ENCODE data around the gene SHANK3. TPM values are rescaled to one million over a fixed set of nuclear protein-coding genes. Genes with fewer than 3 reads are reported as not detected.

The SHANK3 gene
- total RNA-seq, 4 donors from 2014 or later, result 2.8 to 36.3 (median 10.8) TPM

GRCh38 chr22:50698546-50698945 is 25.9 kb downstream of the SHANK3 start:
- Histone ChIP-seq H3K9me3 (no peaks in the 10 kb centered on the region), H3K4me3 (no peak overlapping the region), H3K36me3 (no peaks in the 10 kb centered on the region), H3K27ac (peak overlapping the region in 1 of 4 donors; percentile 19), H3K27me3 (no peaks in the 10 kb centered on the region), H3K4me1 (peaks cover 0 to 21% (median 0%) of the 10 kb centered on the region in 4 donors)
- TF ChIP-seq POLR2A (IDR thresholded peaks at IDR 0.05) (no peak), CTCF (IDR thresholded peaks at IDR 0.05) (no peak)
- DNase-seq, result peak in 1 of 3 donors; percentile 12

- TF ChIP-seq POLR2A (IDR thresholded peaks at IDR 0.05) (no peak), CTCF (IDR thresholded peaks at IDR 0.05) (no peak)
- Histone ChIP-seq H3K27ac (no peak overlapping the region), H3K27me3 (no peaks in the 10 kb centered on the region), H3K4me1 (peaks cover 0 to 21% (median 0%) of the 10 kb centered on the region in 4 donors), H3K4me3 (no peak overlapping the region), H3K36me3 (no peaks in the 10 kb centered on the region), H3K9me3 (no peaks in the 10 kb centered on the region)
- DNase-seq, result peak in 1 of 3 donors; percentile 36
Observed at GRCh38 chr22:50699001-50699755, 26.6 kb downstream of the SHANK3 start.

DNA sequence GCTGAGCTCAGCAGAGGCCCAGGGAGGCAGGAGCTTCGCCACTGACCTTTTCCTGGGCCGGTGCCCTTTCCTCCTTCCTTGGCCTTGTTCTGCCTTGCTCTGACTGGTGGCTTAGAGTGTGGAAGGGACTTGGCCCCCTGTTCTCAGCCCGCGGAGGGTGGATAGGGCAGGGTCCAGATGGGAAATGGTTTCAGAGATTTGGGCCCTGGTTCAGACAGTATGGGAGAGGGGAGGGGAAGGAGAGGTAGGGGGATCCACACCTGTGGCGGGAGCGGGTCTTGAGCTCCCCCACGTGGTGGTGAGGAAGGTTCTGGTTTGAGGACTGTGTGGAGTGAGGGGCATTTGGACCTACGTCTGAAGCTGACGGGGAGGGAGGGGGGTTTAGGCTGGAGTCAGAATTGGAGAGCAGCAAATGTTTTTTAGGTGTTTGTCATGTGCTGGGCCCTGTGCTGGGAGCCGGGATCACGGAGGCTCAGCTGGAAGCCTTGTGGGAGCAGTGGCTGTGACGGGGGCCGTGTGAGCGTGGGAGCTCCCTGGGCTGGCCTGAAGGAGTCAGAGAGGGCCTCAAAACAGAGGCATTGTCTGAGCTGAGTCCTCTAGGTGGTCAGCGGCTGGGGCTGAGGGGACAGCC is 27.2 kb downstream of the SHANK3 start:
- Histone ChIP-seq H3K4me3 (no peak overlapping the region), H3K36me3 (no peaks in the 10 kb centered on the region), H3K9me3 (no peaks in the 10 kb centered on the region), H3K4me1 (peaks cover 0 to 21% (median 0%) of the 10 kb centered on the region in 4 donors), H3K27me3 (no peaks in the 10 kb centered on the region), H3K27ac (no peak overlapping the region)
- no peak for TF ChIP-seq POLR2A (IDR thresholded peaks at IDR 0.05)
- no peak for TF ChIP-seq CTCF (IDR thresholded peaks at IDR 0.05)
- peak in 1 of 3 donors; percentile 39 for DNase-seq

DNA sequence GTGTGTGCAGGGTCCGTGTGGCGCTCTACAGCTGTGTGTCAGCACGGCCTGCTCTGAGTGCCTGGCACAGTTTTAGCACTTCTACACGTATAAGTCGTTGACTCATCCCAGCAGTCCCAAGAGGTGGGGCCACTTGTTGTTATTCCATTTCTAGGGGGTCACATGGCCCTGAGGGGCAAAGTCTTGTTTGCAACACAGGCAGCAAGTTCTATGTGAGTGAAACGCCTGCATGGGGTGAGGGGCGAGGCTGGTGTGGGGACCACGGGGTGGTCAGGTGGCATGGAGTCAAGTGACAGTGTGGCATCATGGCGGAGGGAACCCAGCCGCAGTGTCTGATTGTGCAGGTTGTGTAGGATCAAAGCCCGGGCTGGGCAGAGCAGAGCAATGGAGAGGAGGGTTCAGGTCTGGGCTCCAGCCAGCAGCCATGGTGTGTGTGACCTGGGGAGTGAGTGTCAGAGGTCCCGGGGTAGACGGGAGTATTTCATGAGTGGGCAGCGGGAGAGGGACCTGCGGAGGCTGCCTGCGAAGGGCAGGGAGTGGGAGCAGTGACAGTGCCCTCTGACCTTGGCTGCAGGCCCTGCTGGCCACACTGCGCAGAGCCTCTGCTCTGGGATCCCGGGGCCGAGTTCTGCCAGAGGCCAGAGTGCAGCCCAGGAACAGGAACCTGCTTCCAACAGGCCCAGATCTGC is 27.9 kb downstream of the SHANK3 start:
- H3K27ac ChIP-seq, result no peak overlapping the region
- H3K27me3 ChIP-seq, result no peaks in the 10 kb centered on the region
- H3K4me3 ChIP-seq, result no peak overlapping the region
- H3K9me3 ChIP-seq, result no peaks in the 10 kb centered on the region
- TF ChIP-seq POLR2A (IDR thresholded peaks at IDR 0.05) (no peak), CTCF (IDR thresholded peaks at IDR 0.05) (no peak)
- no peaks in the 10 kb centered on the region for H3K36me3 ChIP-seq
- peak in 1 of 3 donors; percentile 43 for DNase-seq
- H3K4me1 ChIP-seq, result peaks cover 0 to 21% (median 0%) of the 10 kb centered on the region in 4 donors

DNA sequence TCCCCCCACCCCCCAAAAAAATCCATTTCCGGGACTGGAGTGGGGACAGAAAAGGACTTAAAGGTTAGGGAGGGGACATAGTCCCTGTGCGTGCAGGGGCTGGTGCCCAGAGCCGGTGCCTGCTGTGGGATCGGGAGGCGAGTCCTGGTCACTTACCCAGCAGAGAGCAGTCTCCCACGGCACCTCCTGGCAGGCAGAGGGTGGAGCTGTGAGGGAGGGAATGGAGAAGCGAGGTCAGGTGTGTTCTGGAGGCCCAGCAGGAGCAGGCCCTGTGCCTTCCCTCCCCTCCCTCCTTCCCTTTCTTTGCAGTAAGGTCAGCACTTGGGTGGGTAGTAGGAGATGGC is 28.4 kb downstream of the SHANK3 start:
- no peak for DNase-seq
- no peak for TF ChIP-seq POLR2A (IDR thresholded peaks at IDR 0.05)
- no peaks in the 10 kb centered on the region for H3K27me3 ChIP-seq
- H3K36me3 ChIP-seq, result no peaks in the 10 kb centered on the region
- H3K4me1 ChIP-seq, result peaks cover 0 to 21% (median 0%) of the 10 kb centered on the region in 4 donors
- no peak overlapping the region for H3K4me3 ChIP-seq
- no peak overlapping the region for H3K27ac ChIP-seq
- H3K9me3 ChIP-seq, result no peaks in the 10 kb centered on the region
